Measurements from ENCODE around the gene AGBL4. TPM values are rescaled to one million over a fixed set of nuclear protein-coding genes. Genes with fewer than 3 reads are reported as not detected.
"Not testable (repeated sequence)": the region's sequence is repeated elsewhere in the genome, so short reads cannot be mapped to it uniquely, and the experiment has no call there.

Gene AGBL4
- total RNA-seq, 5 donors from 2014 or later (not counting 1 experiment from before 2014, with no cell fraction given) = 0.58 TPM; not detected in 4

DNA sequence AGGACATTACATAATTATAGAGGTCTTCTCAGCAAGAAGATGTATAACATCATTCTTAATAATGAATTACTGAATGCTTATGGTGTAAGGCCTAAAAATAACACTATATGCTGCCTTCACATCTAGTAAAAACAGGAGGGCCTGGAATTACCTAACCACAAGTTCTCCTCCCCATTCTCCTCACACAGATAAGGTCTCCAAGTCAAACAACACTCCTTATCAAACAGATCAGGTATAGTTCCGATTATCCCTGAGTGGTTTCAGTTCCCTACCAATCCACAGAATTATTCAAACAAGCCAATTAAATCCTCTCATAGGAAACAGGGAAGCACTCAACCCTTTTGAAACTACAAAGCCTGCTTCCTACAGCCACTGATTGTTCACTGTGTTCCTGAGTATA, 4.0 kb upstream of the AGBL4 start:
- peaks cover 0 to 6% (median 1%) of the 10 kb centered on the region in 3 donors for H3K4me1 Mint-ChIP-seq
- CTCF ChIA-PET = no interaction called here
- peaks cover 3% of the 10 kb centered on the region for H3K36me3 Mint-ChIP-seq
- Histone ChIP-seq H3K27me3 (replicated peaks in 1 of 2; ENCODE audit: control insufficient read depth in 2 of 2, extremely low read depth in 1 of 2, insufficient read depth in 2 of 2, low read length in 1 of 2) (peaks cover 7 to 10% of the 10 kb centered on the region in 2 experiments), H3K9me3 (no peaks in the 10 kb centered on the region), H3K36me3 (ENCODE audit: control insufficient read depth in 2 of 2, extremely low read depth in 1 of 2, insufficient read depth in 1 of 2, low read length in 1 of 2) (no peaks in the 10 kb centered on the region), H3K4me1 (ENCODE audit: control insufficient read depth in 1 of 2, extremely low read depth in 1 of 2, insufficient read depth in 2 of 2, low read length in 2 of 2) (no peaks in the 10 kb centered on the region), H3K4me3 (ENCODE audit: control insufficient read depth in 1 of 2, extremely low read depth in 1 of 2, low read length in 1 of 2) (no peak overlapping the region), H3K27ac (ENCODE audit: low read length) (no peak overlapping the region)
- 80% methylated on average over 1 of the region's 1 CpG for WGBS (ENCODE audit: insufficient coverage)
- peaks cover 0 to 8% (median 3%) of the 10 kb centered on the region in 3 donors for H3K9me3 Mint-ChIP-seq
- no peak overlapping the region for H3K27ac Mint-ChIP-seq
- POLR2A ChIA-PET = no interaction called here
- DNase-seq (no peak), ATAC-seq (replicated peaks in 1 of 4) (no peak)
- H3K27me3 Mint-ChIP-seq = peaks cover 12% of the 10 kb centered on the region in 2 donors
- no peak overlapping the region for H3K4me3 Mint-ChIP-seq

GRCh38 chr1:49995734-49996133, 28.0 kb downstream of the AGBL4 start:
- peaks cover 7 to 8% of the 10 kb centered on the region in 2 donors for H3K27me3 Mint-ChIP-seq
- H3K27ac Mint-ChIP-seq = no peak overlapping the region
- no peak for DNase-seq
- no peaks in the 10 kb centered on the region for H3K9me3 ChIP-seq
- no peaks in the 10 kb centered on the region for H3K4me1 Mint-ChIP-seq
- no peak overlapping the region for H3K27ac ChIP-seq (ENCODE audit: low read length)
- ChIA-PET CTCF (no interaction called here), POLR2A (no interaction called here)
- H3K36me3 Mint-ChIP-seq = no peaks in the 10 kb centered on the region
- H3K36me3 ChIP-seq (ENCODE audit: control insufficient read depth in 2 of 2, extremely low read depth in 1 of 2, insufficient read depth in 1 of 2, low read length in 1 of 2) = no peaks in the 10 kb centered on the region
- ATAC-seq (replicated peaks in 1 of 4) = no peak
- 17% methylated on average over 1 of the region's 1 CpG for WGBS (ENCODE audit: insufficient coverage)
- no peak overlapping the region for H3K4me3 ChIP-seq (ENCODE audit: control insufficient read depth in 1 of 2, extremely low read depth in 1 of 2, low read length in 1 of 2)
- peaks cover 0 to 4% of the 10 kb centered on the region in 2 experiments for H3K27me3 ChIP-seq (replicated peaks in 1 of 2; ENCODE audit: control insufficient read depth in 2 of 2, extremely low read depth in 1 of 2, insufficient read depth in 2 of 2, low read length in 1 of 2)
- no peak overlapping the region for H3K4me3 Mint-ChIP-seq
- H3K9me3 Mint-ChIP-seq = peaks cover 13 to 24% (median 22%) of the 10 kb centered on the region in 3 donors
- H3K4me1 ChIP-seq (ENCODE audit: control insufficient read depth in 1 of 2, extremely low read depth in 1 of 2, insufficient read depth in 2 of 2, low read length in 2 of 2) = no peaks in the 10 kb centered on the region

- no peaks in the 10 kb centered on the region for H3K36me3 Mint-ChIP-seq
- CTCF ChIA-PET = no interaction called here
- WGBS (ENCODE audit: insufficient coverage) = no CpG with 5 or more reads among the region's 2 CpGs
Measured at GRCh38 chr1:49971088-49971487, 52.7 kb downstream of the AGBL4 start.

GRCh38 chr1:49951385-49951784, 72.4 kb downstream of the AGBL4 start:
- CTCF ChIA-PET = no interaction called here
- Histone ChIP-seq H3K36me3 (ENCODE audit: control insufficient read depth in 2 of 2, extremely low read depth in 1 of 2, insufficient read depth in 1 of 2, low read length in 1 of 2) (no peaks in the 10 kb centered on the region), H3K4me1 (ENCODE audit: control insufficient read depth in 1 of 2, extremely low read depth in 1 of 2, insufficient read depth in 2 of 2, low read length in 2 of 2) (no peaks in the 10 kb centered on the region), H3K9me3 (no peaks in the 10 kb centered on the region), H3K4me3 (ENCODE audit: control insufficient read depth in 1 of 2, extremely low read depth in 1 of 2, low read length in 1 of 2) (no peak overlapping the region), H3K27me3 (replicated peaks in 1 of 2; ENCODE audit: control insufficient read depth in 2 of 2, extremely low read depth in 1 of 2, insufficient read depth in 2 of 2, low read length in 1 of 2) (no peaks in the 10 kb centered on the region), H3K27ac (ENCODE audit: low read length) (no peak overlapping the region)
- WGBS (ENCODE audit: insufficient coverage) = no CpG with 5 or more reads among the region's 3 CpGs
- H3K27me3 Mint-ChIP-seq = no peaks in the 10 kb centered on the region
- H3K4me1 Mint-ChIP-seq = no peaks in the 10 kb centered on the region
- H3K36me3 Mint-ChIP-seq = no peaks in the 10 kb centered on the region
- peaks cover 0 to 9% (median 2%) of the 10 kb centered on the region in 3 donors for H3K9me3 Mint-ChIP-seq
- no peak for DNase-seq
- no peak for ATAC-seq (replicated peaks in 1 of 4)
- no peak overlapping the region for H3K4me3 Mint-ChIP-seq
- H3K27ac Mint-ChIP-seq = no peak overlapping the region
- POLR2A ChIA-PET = no interaction called here

More at GRCh38 chr1:49971088-49971487, 52.7 kb downstream of the AGBL4 start:
- DNase-seq (no peak), ATAC-seq (replicated peaks in 1 of 4) (no peak)
- Mint-ChIP-seq H3K4me1 (no peaks in the 10 kb centered on the region), H3K9me3 (no peaks in the 10 kb centered on the region), H3K4me3 (no peak overlapping the region), H3K27me3 (no peaks in the 10 kb centered on the region), H3K27ac (no peak overlapping the region)
- no peak overlapping the region for H3K27ac ChIP-seq (ENCODE audit: low read length)
- H3K4me1 ChIP-seq (ENCODE audit: control insufficient read depth in 1 of 2, extremely low read depth in 1 of 2, insufficient read depth in 2 of 2, low read length in 2 of 2) = no peaks in the 10 kb centered on the region
- H3K4me3 ChIP-seq (ENCODE audit: control insufficient read depth in 1 of 2, extremely low read depth in 1 of 2, low read length in 1 of 2) = no peak overlapping the region
- H3K9me3 ChIP-seq = no peaks in the 10 kb centered on the region
- peaks cover 0 to 2% of the 10 kb centered on the region in 2 experiments for H3K27me3 ChIP-seq (replicated peaks in 1 of 2; ENCODE audit: control insufficient read depth in 2 of 2, extremely low read depth in 1 of 2, insufficient read depth in 2 of 2, low read length in 1 of 2)
- H3K36me3 ChIP-seq (ENCODE audit: control insufficient read depth in 2 of 2, extremely low read depth in 1 of 2, insufficient read depth in 1 of 2, low read length in 1 of 2) = no peaks in the 10 kb centered on the region
- POLR2A ChIA-PET = no interaction called here

DNA sequence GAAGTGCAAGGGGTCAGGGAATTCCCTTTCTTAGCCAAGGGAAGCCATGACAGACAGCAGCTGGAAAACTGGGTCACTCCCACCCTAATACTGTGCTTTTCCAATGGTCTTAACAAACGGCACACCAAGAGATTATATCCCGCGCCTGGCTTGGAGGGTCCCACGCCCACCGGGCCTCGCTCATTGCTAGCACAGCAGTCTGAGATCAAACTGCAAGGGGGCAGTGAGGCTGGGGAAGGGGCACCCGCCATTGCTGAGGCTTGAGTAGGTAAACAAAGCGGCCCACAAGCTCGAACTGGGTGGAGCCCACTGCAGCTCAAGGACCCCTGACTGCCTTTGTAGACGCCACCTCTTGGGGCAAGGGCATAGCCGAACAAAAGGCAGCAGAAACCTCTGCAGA, 108.5 kb downstream of the AGBL4 start:
- H3K27ac Mint-ChIP-seq; H3K9me3 ChIP-seq; H3K9me3 Mint-ChIP-seq; H3K36me3 Mint-ChIP-seq; H3K4me1 Mint-ChIP-seq; ATAC-seq (replicated peaks in 1 of 4); H3K4me3 ChIP-seq (ENCODE audit: control insufficient read depth in 1 of 2, extremely low read depth in 1 of 2, low read length in 1 of 2); H3K4me1 ChIP-seq (ENCODE audit: control insufficient read depth in 1 of 2, extremely low read depth in 1 of 2, insufficient read depth in 2 of 2, low read length in 2 of 2); H3K4me3 Mint-ChIP-seq; H3K27me3 Mint-ChIP-seq; H3K27ac ChIP-seq (ENCODE audit: low read length); H3K36me3 ChIP-seq (ENCODE audit: control insufficient read depth in 2 of 2, extremely low read depth in 1 of 2, insufficient read depth in 1 of 2, low read length in 1 of 2); H3K27me3 ChIP-seq (replicated peaks in 1 of 2; ENCODE audit: control insufficient read depth in 2 of 2, extremely low read depth in 1 of 2, insufficient read depth in 2 of 2, low read length in 1 of 2); POLR2A ChIA-PET; DNase-seq; CTCF ChIA-PET: not testable (repeated sequence)
- WGBS (ENCODE audit: insufficient coverage) = 94% methylated on average over 5 of the region's 11 CpGs

DNA sequence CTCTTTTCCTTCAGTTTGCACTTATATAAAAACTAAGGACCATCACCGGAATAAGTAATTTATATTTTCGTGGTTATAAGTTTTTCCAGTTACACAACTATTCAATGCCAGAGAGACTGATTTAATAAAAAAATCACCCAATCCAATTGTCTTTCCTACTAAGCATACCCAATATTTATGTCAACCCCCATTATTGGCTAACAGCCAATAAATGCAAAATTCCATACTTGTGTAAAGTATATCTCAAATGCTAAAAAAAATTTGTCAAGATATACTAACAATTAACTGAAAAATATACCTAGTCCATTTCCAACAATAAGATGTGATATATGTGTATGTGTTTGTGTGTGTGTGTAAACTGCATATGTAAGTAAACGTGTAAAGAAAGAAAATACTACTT, 117.4 kb downstream of the AGBL4 start:
- Histone ChIP-seq H3K4me1 (ENCODE audit: control insufficient read depth in 1 of 2, extremely low read depth in 1 of 2, insufficient read depth in 2 of 2, low read length in 2 of 2) (no peaks in the 10 kb centered on the region), H3K27me3 (replicated peaks in 1 of 2; ENCODE audit: control insufficient read depth in 2 of 2, extremely low read depth in 1 of 2, insufficient read depth in 2 of 2, low read length in 1 of 2) (no peaks in the 10 kb centered on the region), H3K27ac (ENCODE audit: low read length) (no peak overlapping the region), H3K36me3 (ENCODE audit: control insufficient read depth in 2 of 2, extremely low read depth in 1 of 2, insufficient read depth in 1 of 2, low read length in 1 of 2) (no peaks in the 10 kb centered on the region), H3K4me3 (ENCODE audit: control insufficient read depth in 1 of 2, extremely low read depth in 1 of 2, low read length in 1 of 2) (no peak overlapping the region), H3K9me3 (no peaks in the 10 kb centered on the region)
- DNase-seq (no peak), ATAC-seq (replicated peaks in 1 of 4) (no peak)
- ChIA-PET CTCF (no interaction called here), POLR2A (no interaction called here)
- Mint-ChIP-seq H3K4me3 (no peak overlapping the region), H3K27ac (no peak overlapping the region), H3K9me3 (peaks cover 0 to 10% (median 0%) of the 10 kb centered on the region in 3 donors), H3K36me3 (no peaks in the 10 kb centered on the region), H3K27me3 (peaks cover 0 to 4% of the 10 kb centered on the region in 2 donors), H3K4me1 (no peaks in the 10 kb centered on the region)
- no CpG with 5 or more reads among the region's 3 CpGs for WGBS (ENCODE audit: insufficient coverage)

DNA sequence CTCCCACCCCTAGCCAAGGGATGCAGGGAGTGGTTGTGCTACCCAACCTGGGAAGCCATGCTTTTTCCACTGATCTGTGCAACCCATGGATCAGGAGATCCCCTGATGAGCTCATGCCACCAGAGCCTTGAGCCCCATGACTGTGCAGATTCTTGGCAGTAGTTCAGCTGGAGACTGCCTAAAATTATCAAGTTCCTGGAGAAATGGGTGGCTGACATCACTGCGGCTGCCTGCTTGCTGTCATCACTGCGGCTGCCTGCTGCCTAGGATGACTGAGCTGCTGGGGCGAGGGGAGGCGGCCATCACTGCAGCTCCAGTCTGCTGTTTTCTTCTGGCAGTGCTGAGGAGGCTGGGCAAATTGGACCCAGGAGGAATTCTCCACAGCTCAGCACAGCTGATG, 159.2 kb downstream of the AGBL4 start:
- H3K9me3 Mint-ChIP-seq = peaks cover 12 to 34% (median 18%) of the 10 kb centered on the region in 3 donors
- Histone ChIP-seq H3K4me3 (ENCODE audit: control insufficient read depth in 1 of 2, extremely low read depth in 1 of 2, low read length in 1 of 2) (no peak overlapping the region), H3K9me3 (no peaks in the 10 kb centered on the region), H3K27me3 (replicated peaks in 1 of 2; ENCODE audit: control insufficient read depth in 2 of 2, extremely low read depth in 1 of 2, insufficient read depth in 2 of 2, low read length in 1 of 2) (no peaks in the 10 kb centered on the region), H3K27ac (ENCODE audit: low read length) (no peak overlapping the region), H3K36me3 (ENCODE audit: control insufficient read depth in 2 of 2, extremely low read depth in 1 of 2, insufficient read depth in 1 of 2, low read length in 1 of 2) (no peaks in the 10 kb centered on the region), H3K4me1 (ENCODE audit: control insufficient read depth in 1 of 2, extremely low read depth in 1 of 2, insufficient read depth in 2 of 2, low read length in 2 of 2) (no peaks in the 10 kb centered on the region)
- CTCF ChIA-PET = no interaction called here
- H3K4me1 Mint-ChIP-seq = no peaks in the 10 kb centered on the region
- POLR2A ChIA-PET = no interaction called here
- ATAC-seq (replicated peaks in 1 of 4) (no peak), DNase-seq (no peak)
- H3K4me3 Mint-ChIP-seq = no peak overlapping the region
- no peak overlapping the region for H3K27ac Mint-ChIP-seq
- H3K27me3 Mint-ChIP-seq = no peaks in the 10 kb centered on the region
- H3K36me3 Mint-ChIP-seq = no peaks in the 10 kb centered on the region
- 92% methylated on average over 4 of the region's 4 CpGs for WGBS (ENCODE audit: insufficient coverage)
